DMS79 (cell line): ENCODE data around the gene CTNND2.
"Not testable (repeated sequence)": the region's sequence is repeated elsewhere in the genome, so short reads cannot be mapped to it uniquely, and the experiment has no call there.

Experiments
- DNase-seq: peaks from one replicate; lab custom pipeline; 2025; lab: John Stamatoyannopoulos, UW

CTNND2 gene

GRCh38 chr5:11679676-11680075 is 224.6 kb downstream of the CTNND2 start:
- DNase-seq = no peak

GRCh38 chr5:11675184-11675583 is 229.1 kb downstream of the CTNND2 start:
- DNase-seq = no peak

GRCh38 chr5:11672385-11673085 is 231.7 kb downstream of the CTNND2 start:
- DNase-seq = no peak

GRCh38 chr5:11658376-11658775 is 245.9 kb downstream of the CTNND2 start:
- no peak for DNase-seq

- DNase-seq = no peak
Observed at GRCh38 chr5:11656916-11657315, 247.3 kb downstream of the CTNND2 start.

- DNase-seq = no peak
Observed at GRCh38 chr5:11655681-11656080, 248.6 kb downstream of the CTNND2 start.

- DNase-seq = no peak
Observed at GRCh38 chr5:11650936-11651335, 253.3 kb downstream of the CTNND2 start.

GRCh38 chr5:11646141-11646540 is 258.1 kb downstream of the CTNND2 start:
- no peak for DNase-seq

- DNase-seq = no peak
Observed at GRCh38 chr5:11642438-11642837, 261.8 kb downstream of the CTNND2 start.

GRCh38 chr5:11640158-11640873 is 263.9 kb downstream of the CTNND2 start:
- no peak for DNase-seq

GRCh38 chr5:11622785-11623184 is 281.5 kb downstream of the CTNND2 start:
- DNase-seq = no peak

GRCh38 chr5:11620172-11620571 is 284.1 kb downstream of the CTNND2 start:
- DNase-seq = no peak

- DNase-seq = no peak
Observed at GRCh38 chr5:11619339-11620024, 284.8 kb downstream of the CTNND2 start.

GRCh38 chr5:11617080-11617479 is 287.2 kb downstream of the CTNND2 start:
- no peak for DNase-seq

GRCh38 chr5:11616624-11617023 is 287.6 kb downstream of the CTNND2 start:
- DNase-seq = not testable (repeated sequence)

GRCh38 chr5:11611011-11611410 is 293.2 kb downstream of the CTNND2 start:
- no peak for DNase-seq

GRCh38 chr5:11609570-11610303 is 294.5 kb downstream of the CTNND2 start:
- DNase-seq = no peak

- DNase-seq = no peak
Observed at GRCh38 chr5:11608530-11608929, 295.7 kb downstream of the CTNND2 start.

GRCh38 chr5:11607944-11608483 is 296.2 kb downstream of the CTNND2 start:
- no peak for DNase-seq

- no peak for DNase-seq
Observed at GRCh38 chr5:11602298-11602697, 301.9 kb downstream of the CTNND2 start.

- DNase-seq = no peak
Observed at GRCh38 chr5:11599499-11599898, 304.7 kb downstream of the CTNND2 start.

GRCh38 chr5:11596657-11597071 is 307.6 kb downstream of the CTNND2 start:
- no peak for DNase-seq
